DND-41 (cell line): ENCODE data around the gene LAMC3.

Experiments used
- ATAC-seq: fragments of 200-7000 bp; cut with Tn5 transposase; 3 replicates; pipeline ENCODE4 v1.9.1; 2021; ENCODE audit warnings: low read depth; ENCODE audit not compliant: insufficient read depth
- DNase-seq: peaks from one replicate; pipeline ENCODE4 v3.0.0-alpha.2; 2020
- H2AFZ ChIP-seq: 2 replicates; pipeline ENCODE4 v1.6.0; 2012; ENCODE audit warnings: low read depth, low read length
- H3K27ac ChIP-seq: 2 replicates; pipeline ENCODE4 v1.5.1; 2012; ENCODE audit warnings: low read length, inconsistent platforms
- H3K27me3 ChIP-seq: fragments of 200-600 bp; sonication (generic); 2 replicates; pipeline ENCODE4 v1.6.0; 2012; ENCODE audit warnings: low read length, mild to moderate bottlenecking, inconsistent platforms; ENCODE audit not compliant: insufficient read depth, poor library complexity
- H3K36me3 ChIP-seq: 2 replicates; pipeline ENCODE4 v1.5.1; 2012; ENCODE audit warnings: low read length, inconsistent platforms; ENCODE audit not compliant: insufficient read depth
- H3K4me1 ChIP-seq: 2 replicates; pipeline ENCODE4 v1.5.1; 2012; ENCODE audit warnings: mild to moderate bottlenecking, low read length; ENCODE audit not compliant: insufficient read depth
- H3K4me2 ChIP-seq: 2 replicates; pipeline ENCODE4 v1.6.0; 2012; ENCODE audit warnings: mild to moderate bottlenecking, moderate library complexity, low read length, inconsistent platforms; ENCODE audit not compliant: insufficient read depth
- H3K4me3 ChIP-seq, 2 experiments: fragments of 200-600 bp in 1 of 2; shearing (Covaris generic) in 1 of 2; 2 replicates each; pipeline ENCODE4 v1.5.1; 2012 to 2016; ENCODE audit warnings: inconsistent platforms in 2 of 2, low read length in 2 of 2, mild to moderate bottlenecking in 2 of 2, low read depth in 1 of 2, moderate library complexity in 1 of 2
- H3K79me2 ChIP-seq: 2 replicates; pipeline ENCODE4 v1.6.0; 2012; ENCODE audit warnings: low read length, inconsistent platforms; ENCODE audit not compliant: insufficient read depth
- H3K9ac ChIP-seq: 2 replicates; pipeline ENCODE4 v1.6.0; 2012; ENCODE audit warnings: low read depth, mild to moderate bottlenecking, inconsistent platforms, low read length, moderate library complexity
- H3K9me3 ChIP-seq: 2 replicates; pipeline ENCODE4 v1.5.1; 2012; ENCODE audit warnings: low read length, moderate library complexity, mild to moderate bottlenecking, inconsistent platforms; ENCODE audit not compliant: insufficient read depth, severe bottlenecking
- H4K20me1 ChIP-seq: 2 replicates; pipeline ENCODE4 v1.6.0; 2012; ENCODE audit warnings: low read length; ENCODE audit not compliant: insufficient read depth
- EZH2 ChIP-seq: IDR thresholded peaks from 3 replicates; pipeline ENCODE4 v1.6.1; 2012; ENCODE audit warnings: borderline replicate concordance, low read depth, mild to moderate bottlenecking, moderate library complexity, low read length, inconsistent platforms; ENCODE audit not compliant: severe bottlenecking
- TF ChIP-seq, protein P1 (sequence below): IDR thresholded peaks from 2 replicates; pipeline ENCODE4 v1.5.1; 2012; ENCODE audit warnings: borderline replicate concordance, low read length, moderate library complexity, mild to moderate bottlenecking; ENCODE audit not compliant: poor library complexity, severe bottlenecking; ENCODE audit errors: extremely low read depth

The LAMC3 gene

GRCh38 chr9:131129183-131129582 is 120.2 kb downstream of the LAMC3 start:
- Histone ChIP-seq H3K9me3 (no peaks in the 10 kb centered on the region), H3K27me3 (no peaks in the 10 kb centered on the region), H3K79me2 (peaks cover 40% of the 10 kb centered on the region), H3K4me1 (peaks cover 24% of the 10 kb centered on the region), H3K4me2 (no peak overlapping the region), H4K20me1 (peaks cover 4% of the 10 kb centered on the region; the same call in 1 of the 2 replicates), H3K9ac (no peak overlapping the region), H2AFZ (no peak overlapping the region), H3K36me3 (peaks cover 72% of the 10 kb centered on the region), H3K4me3 (no peak overlapping the region), H3K27ac (no peak overlapping the region)
- TF ChIP-seq, protein P1, sequence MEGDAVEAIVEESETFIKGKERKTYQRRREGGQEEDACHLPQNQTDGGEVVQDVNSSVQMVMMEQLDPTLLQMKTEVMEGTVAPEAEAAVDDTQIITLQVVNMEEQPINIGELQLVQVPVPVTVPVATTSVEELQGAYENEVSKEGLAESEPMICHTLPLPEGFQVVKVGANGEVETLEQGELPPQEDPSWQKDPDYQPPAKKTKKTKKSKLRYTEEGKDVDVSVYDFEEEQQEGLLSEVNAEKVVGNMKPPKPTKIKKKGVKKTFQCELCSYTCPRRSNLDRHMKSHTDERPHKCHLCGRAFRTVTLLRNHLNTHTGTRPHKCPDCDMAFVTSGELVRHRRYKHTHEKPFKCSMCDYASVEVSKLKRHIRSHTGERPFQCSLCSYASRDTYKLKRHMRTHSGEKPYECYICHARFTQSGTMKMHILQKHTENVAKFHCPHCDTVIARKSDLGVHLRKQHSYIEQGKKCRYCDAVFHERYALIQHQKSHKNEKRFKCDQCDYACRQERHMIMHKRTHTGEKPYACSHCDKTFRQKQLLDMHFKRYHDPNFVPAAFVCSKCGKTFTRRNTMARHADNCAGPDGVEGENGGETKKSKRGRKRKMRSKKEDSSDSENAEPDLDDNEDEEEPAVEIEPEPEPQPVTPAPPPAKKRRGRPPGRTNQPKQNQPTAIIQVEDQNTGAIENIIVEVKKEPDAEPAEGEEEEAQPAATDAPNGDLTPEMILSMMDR = no peak
- TF ChIP-seq EZH2 = no peak
- no peak for ATAC-seq
- DNase-seq = no peak

- no peaks in the 10 kb centered on the region for H4K20me1 ChIP-seq
- no peak overlapping the region for H3K4me3 ChIP-seq
- TF ChIP-seq, protein P1 = no peak
- TF ChIP-seq EZH2 = no peak
- H3K36me3 ChIP-seq = peaks cover 85% of the 10 kb centered on the region
- H3K79me2 ChIP-seq = no peaks in the 10 kb centered on the region
- no peak overlapping the region for H3K9ac ChIP-seq
- H3K27me3 ChIP-seq = no peaks in the 10 kb centered on the region
- H3K27ac ChIP-seq = no peak overlapping the region
- H2AFZ ChIP-seq = no peak overlapping the region
- no peaks in the 10 kb centered on the region for H3K9me3 ChIP-seq
- no peak overlapping the region for H3K4me2 ChIP-seq
- no peak for ATAC-seq
- DNase-seq = no peak
- no peaks in the 10 kb centered on the region for H3K4me1 ChIP-seq
Measured at GRCh38 chr9:131138676-131139075, 129.7 kb downstream of the LAMC3 start.

GRCh38 chr9:131140112-131140511 is 131.1 kb downstream of the LAMC3 start:
- DNase-seq (no peak), ATAC-seq (no peak)
- Histone ChIP-seq H2AFZ (no peak overlapping the region), H4K20me1 (no peaks in the 10 kb centered on the region), H3K9ac (no peak overlapping the region), H3K36me3 (peaks cover 85% of the 10 kb centered on the region), H3K4me3 (no peak overlapping the region), H3K27ac (no peak overlapping the region), H3K27me3 (no peaks in the 10 kb centered on the region), H3K4me1 (no peaks in the 10 kb centered on the region), H3K9me3 (no peaks in the 10 kb centered on the region), H3K4me2 (no peak overlapping the region), H3K79me2 (no peaks in the 10 kb centered on the region)
- TF ChIP-seq, protein P1 = no peak
- no peak for TF ChIP-seq EZH2

DNA sequence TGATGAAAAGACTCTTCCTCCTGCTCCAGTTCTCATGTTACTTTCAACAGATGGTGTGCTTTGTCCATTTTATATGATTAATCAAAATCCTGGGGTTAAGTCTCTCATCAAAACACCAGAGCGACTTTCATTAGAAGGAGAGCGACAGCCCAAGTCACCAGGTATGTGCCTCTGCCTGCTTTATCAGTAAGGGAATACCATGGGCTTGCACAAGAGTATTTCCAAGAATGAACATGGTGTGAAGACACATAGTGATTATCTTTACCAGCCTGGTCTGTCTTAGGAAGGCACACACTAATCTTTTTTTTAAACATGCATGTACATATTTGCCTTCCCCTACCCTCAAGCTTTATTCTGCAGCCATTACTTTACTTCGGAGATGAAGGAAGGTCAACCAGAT is 131.6 kb downstream of the LAMC3 start:
- no peaks in the 10 kb centered on the region for H3K79me2 ChIP-seq
- no peaks in the 10 kb centered on the region for H3K27me3 ChIP-seq
- TF ChIP-seq EZH2 = no peak
- no peaks in the 10 kb centered on the region for H3K4me1 ChIP-seq
- H4K20me1 ChIP-seq = no peaks in the 10 kb centered on the region
- H3K4me2 ChIP-seq = no peak overlapping the region
- peaks cover 86% of the 10 kb centered on the region for H3K36me3 ChIP-seq
- no peaks in the 10 kb centered on the region for H3K9me3 ChIP-seq
- no peak overlapping the region for H3K27ac ChIP-seq
- ATAC-seq (no peak), DNase-seq (no peak)
- H3K9ac ChIP-seq = no peak overlapping the region
- no peak overlapping the region for H2AFZ ChIP-seq
- no peak overlapping the region for H3K4me3 ChIP-seq
